ENCODE results near the gene COA1.

COA1 gene

GRCh38 chr7:43590862-43591557, 138.3 kb downstream of the COA1 start:
- Histone ChIP-seq H3K9ac (ENCODE audit: low read length) (0 out of 2 replicates have a peak overlapping the region, but pooled peaks have one; percentile 0), H3K9me3 (ENCODE audit: insufficient read depth, low read length) (no peaks in the 10 kb centered on the region), H3K4me2 (ENCODE audit: low read depth, low read length, poor library complexity, severe bottlenecking) (peak overlapping the region; percentile 75), H2AFZ (ENCODE audit: low read depth, low read length, severe bottlenecking) (no peak overlapping the region), H3K4me3 (ENCODE audit: insufficient read depth, low read length, poor library complexity, severe bottlenecking) (peak overlapping the region; percentile 6), H3K27me3 (ENCODE audit: low read length) (no peaks in the 10 kb centered on the region), H3K27ac (ENCODE audit: low read depth, low read length) (peak overlapping the region; percentile 39; the same call in 1 of the 2 replicates), H3K9me2 (replicated peaks; ENCODE audit: insufficient read depth, low read length) (no peaks in the 10 kb centered on the region), H3K36me3 (ENCODE audit: low read length) (peaks cover 43% of the 10 kb centered on the region), H3F3A (ENCODE audit: insufficient read depth) (peaks cover 61% of the 10 kb centered on the region), H4K20me1 (ENCODE audit: low read depth, low read length) (peaks cover 92% of the 10 kb centered on the region), H3K79me2 (ENCODE audit: insufficient read depth, low read length) (peaks cover 100% of the 10 kb centered on the region)
- TF ChIP-seq EZH2phosphoT487 (conservative IDR thresholded peaks at IDR 0.05; ENCODE audit: low read length) (no peak), CTCF (IDR thresholded peaks at IDR 0.05; ENCODE audit: insufficient read depth, low read length, poor library complexity, severe bottlenecking) (no peak)

GRCh38 chr7:43589728-43590127, 139.6 kb downstream of the COA1 start:
- H3K36me3 ChIP-seq (ENCODE audit: low read length): peaks cover 37% of the 10 kb centered on the region
- peak overlapping the region; percentile 92; the same call in 1 of the 2 replicates for H3K27ac ChIP-seq (ENCODE audit: low read depth, low read length)
- H3K9me3 ChIP-seq (ENCODE audit: insufficient read depth, low read length): no peaks in the 10 kb centered on the region
- H3K79me2 ChIP-seq (ENCODE audit: insufficient read depth, low read length): peaks cover 100% of the 10 kb centered on the region
- H3F3A ChIP-seq (ENCODE audit: insufficient read depth): peaks cover 62% of the 10 kb centered on the region
- TF ChIP-seq EZH2phosphoT487 (conservative IDR thresholded peaks at IDR 0.05; ENCODE audit: low read length): no peak
- TF ChIP-seq CTCF (IDR thresholded peaks at IDR 0.05; ENCODE audit: insufficient read depth, low read length, poor library complexity, severe bottlenecking): no peak
- peak overlapping the region; percentile 94; the same call in 1 of the 2 replicates for H3K9ac ChIP-seq (ENCODE audit: low read length)
- H3K9me2 ChIP-seq (replicated peaks; ENCODE audit: insufficient read depth, low read length): no peaks in the 10 kb centered on the region
- H3K4me3 ChIP-seq (ENCODE audit: insufficient read depth, low read length, poor library complexity, severe bottlenecking): peak overlapping the region; percentile 18
- H2AFZ ChIP-seq (ENCODE audit: low read depth, low read length, severe bottlenecking): no peak overlapping the region
- H3K27me3 ChIP-seq (ENCODE audit: low read length): no peaks in the 10 kb centered on the region
- peaks cover 83% of the 10 kb centered on the region for H4K20me1 ChIP-seq (ENCODE audit: low read depth, low read length)
- H3K4me2 ChIP-seq (ENCODE audit: low read depth, low read length, poor library complexity, severe bottlenecking): peak overlapping the region; percentile 75

Measured in SU-DHL-6 (cell line).